GM20000 (cell line): ENCODE measurements around the gene EXO1.

ENCODE experiments used
- DNase-seq: peaks from one replicate; pipeline ENCODE4 v3.0.0; 2012; ENCODE audit warnings: low spot score
- CTCF ChIP-seq: IDR thresholded peaks from 2 replicates; pipeline ENCODE4 v1.5.1; 2012; ENCODE audit warnings: mild to moderate bottlenecking, control low read depth; ENCODE audit errors: extremely low read depth, missing control alignments

EXO1 gene

DNA sequence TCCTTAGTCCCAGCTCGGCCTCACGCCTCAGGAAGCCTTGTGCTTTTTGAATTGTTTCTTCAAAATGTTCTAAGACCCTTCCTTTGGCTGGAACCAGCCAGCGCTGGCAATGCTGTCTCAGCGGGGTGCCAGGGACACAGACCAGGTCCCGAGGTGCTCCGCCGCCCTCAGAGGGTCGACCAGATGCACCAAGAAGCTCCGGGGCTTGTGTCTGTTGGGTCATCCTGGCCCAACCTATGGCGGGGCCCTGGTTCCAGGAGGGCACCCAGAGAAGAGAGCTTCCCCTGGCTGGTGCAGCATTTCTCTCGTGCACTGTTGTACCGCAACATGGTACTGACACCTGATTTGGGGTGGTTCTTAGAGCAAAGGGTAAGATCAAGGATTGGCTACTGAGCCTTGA is 69.5 kb downstream of the EXO1 start:
- no peak for TF ChIP-seq CTCF
- no peak for DNase-seq

DNA sequence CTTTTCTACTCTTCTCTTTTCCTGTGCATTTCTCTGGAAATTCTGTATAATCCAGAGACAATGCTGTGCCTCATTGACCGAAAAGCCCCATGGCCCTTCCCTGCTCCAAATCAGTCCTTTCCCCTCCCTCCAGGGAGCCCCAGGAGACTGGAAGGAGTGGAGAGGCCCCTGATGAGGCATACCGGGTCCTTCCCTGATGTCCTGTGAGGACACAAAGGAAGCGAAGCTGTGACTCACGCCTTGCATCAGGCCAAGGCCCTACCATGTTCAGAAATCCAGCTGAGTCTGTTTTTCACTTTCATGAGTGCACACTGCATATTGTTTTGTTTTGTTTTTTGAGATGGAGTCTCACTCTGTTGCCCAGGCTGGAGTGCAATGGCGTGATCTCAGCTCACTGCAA is 70.9 kb downstream of the EXO1 start:
- no peak for DNase-seq

DNA sequence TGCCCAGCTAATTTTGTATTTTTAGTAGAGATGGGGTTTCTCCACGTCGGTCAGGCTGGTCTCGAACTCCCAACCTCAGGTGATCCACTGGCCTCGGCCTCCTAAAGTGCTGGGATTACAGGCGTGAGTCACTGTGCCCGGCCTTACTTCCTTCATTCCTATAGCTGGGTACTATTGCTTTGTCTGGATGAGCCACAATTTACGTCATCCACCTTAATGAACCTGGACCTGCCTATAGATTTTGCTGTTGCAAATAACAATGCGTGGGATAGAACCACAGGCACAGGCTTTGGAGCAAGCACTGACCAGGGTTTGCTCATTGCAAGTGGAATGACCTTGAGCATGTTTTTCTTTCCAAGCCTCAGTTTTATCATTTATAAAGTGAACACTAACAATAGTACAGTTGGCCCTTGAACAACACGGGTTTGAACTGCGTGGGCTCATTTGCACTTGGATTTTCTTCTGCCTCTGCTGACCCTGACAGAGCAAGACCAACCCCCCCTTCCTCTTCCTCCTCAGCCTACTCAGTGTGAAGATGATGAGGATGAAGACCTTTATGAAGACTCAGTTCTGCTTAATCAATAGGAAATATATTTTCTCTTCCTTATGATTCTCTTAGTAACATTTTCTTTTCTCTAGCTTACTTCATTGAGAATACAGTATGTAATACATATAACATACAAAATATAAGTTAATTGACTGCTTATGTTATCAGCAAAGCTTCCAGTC is 76.2 kb downstream of the EXO1 start:
- TF ChIP-seq CTCF = no peak
- DNase-seq = no peak

More for the DNA sequence above, 70.9 kb downstream of the EXO1 start:
- TF ChIP-seq CTCF = no peak

DNA sequence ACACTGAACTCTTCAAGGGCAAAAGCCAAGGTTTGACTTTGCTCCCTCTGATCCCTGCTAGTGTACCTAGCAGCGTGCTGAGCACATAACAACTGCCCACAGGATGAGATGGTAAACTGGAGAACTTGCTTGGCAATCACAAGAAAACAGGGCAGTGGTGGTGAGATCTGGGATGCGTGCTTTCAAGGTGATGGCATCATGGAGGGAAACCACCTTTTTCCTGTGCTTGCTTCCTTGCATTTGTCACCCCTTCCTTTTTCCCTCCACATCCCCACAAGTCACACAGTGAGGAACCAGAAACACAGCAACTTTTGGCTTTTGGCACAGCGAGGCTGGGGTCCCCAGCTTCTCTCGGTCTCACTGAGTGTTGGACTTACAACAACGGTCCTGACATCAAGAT is 78.1 kb downstream of the EXO1 start:
- no peak for TF ChIP-seq CTCF
- DNase-seq = no peak

DNA sequence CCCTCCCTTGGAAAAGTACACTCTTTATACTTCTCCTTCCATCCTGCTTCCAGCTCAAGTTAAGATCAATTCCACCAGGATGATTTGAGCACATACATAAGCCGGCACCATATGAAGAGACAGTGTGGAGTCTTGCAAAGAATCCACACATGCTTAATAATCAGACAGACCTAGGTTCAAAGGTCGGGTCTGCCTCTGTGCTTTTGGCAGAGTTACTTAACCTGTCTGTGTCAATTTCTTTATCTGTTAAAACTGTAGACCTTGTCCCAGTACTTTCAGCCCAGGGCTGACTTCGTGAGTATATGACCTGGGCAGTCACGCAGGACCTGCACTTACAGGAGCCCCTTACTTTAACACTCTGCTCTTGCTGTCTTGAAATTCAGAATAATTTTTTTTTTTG is 79.3 kb downstream of the EXO1 start:
- DNase-seq = no peak
- no peak for TF ChIP-seq CTCF

DNA sequence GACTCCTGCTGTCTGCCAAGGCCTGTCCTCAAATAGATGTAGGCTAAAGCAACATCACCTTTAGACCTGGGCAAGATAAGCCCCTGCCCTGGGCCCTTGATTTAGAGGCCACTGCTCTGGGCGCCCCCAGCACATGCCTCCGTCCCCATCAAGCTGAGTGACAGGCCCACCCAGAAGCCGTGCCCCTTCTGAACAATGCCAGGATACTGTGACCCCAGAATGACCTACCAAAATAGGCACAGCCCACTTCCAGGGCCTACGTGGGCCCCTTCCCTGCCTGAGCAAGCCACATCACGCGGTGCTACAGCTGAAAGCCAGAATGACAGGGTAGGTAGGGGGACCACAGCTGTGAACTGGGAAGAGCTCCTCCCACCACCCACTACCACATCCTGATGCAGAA is 84.8 kb downstream of the EXO1 start:
- TF ChIP-seq CTCF = no peak
- DNase-seq = no peak

DNA sequence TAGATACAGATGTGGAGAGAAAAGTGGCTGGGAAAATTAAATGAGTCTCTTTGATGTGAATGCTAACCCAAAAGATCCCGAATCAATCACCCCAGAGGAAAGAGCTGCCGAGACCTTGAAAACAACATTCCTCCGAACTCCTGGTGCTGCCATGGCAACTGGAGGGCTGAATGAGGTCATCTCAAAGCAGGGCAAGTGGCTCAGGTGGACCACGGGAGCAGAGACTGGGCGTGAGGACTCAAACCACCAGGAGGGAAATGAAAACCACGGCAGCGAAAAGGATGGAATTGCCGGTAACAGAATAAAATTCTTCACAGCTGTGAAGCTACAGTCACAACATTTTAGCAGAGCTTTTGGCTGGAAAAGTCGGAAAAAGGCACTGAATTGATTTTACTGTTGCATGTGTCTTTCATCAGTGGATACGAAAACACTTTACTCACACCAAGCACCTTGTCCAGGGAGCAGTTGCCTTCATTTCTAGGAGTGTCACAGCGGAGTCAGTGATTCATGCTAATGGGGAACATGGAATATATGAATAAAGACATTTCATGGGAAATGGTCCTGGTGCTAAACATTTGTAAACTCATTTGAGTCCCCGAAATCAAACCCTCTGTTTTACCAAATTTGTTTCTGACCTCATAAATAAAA is 86.3 kb downstream of the EXO1 start:
- no peak for TF ChIP-seq CTCF
- no peak for DNase-seq
